GM12801 (cell line): ENCODE data around the gene PPP2R2C.

Experiments
- CTCF ChIP-seq: IDR thresholded peaks from one replicate; pipeline ENCODE4 v1.5.1; 2011; ENCODE audit warnings: control low read depth; ENCODE audit not compliant: insufficient read length; ENCODE audit errors: extremely low read depth

The PPP2R2C gene

GRCh38 chr4:6339818-6340445, 132.5 kb downstream of the PPP2R2C start:
- no peak for TF ChIP-seq CTCF

- TF ChIP-seq CTCF: no peak
These were observed 133.2 kb downstream of the PPP2R2C start for GRCh38 chr4:6338951-6339817.

- no peak for TF ChIP-seq CTCF
These were observed 134.1 kb downstream of the PPP2R2C start for GRCh38 chr4:6338175-6338950.

- no peak for TF ChIP-seq CTCF
These were observed 135.0 kb downstream of the PPP2R2C start for GRCh38 chr4:6337331-6337935.

- no peak for TF ChIP-seq CTCF
These were observed 136.2 kb downstream of the PPP2R2C start for GRCh38 chr4:6336166-6336565.

GRCh38 chr4:6335040-6335590, 137.3 kb downstream of the PPP2R2C start:
- TF ChIP-seq CTCF: no peak
